ENCODE data around the gene SH3RF3. TPM values are rescaled to one million over a fixed set of nuclear protein-coding genes. Genes with fewer than 3 reads are reported as not detected.

SH3RF3 gene
- total RNA-seq, 1 experiment from 2014 or later: 4.9 TPM

DNA sequence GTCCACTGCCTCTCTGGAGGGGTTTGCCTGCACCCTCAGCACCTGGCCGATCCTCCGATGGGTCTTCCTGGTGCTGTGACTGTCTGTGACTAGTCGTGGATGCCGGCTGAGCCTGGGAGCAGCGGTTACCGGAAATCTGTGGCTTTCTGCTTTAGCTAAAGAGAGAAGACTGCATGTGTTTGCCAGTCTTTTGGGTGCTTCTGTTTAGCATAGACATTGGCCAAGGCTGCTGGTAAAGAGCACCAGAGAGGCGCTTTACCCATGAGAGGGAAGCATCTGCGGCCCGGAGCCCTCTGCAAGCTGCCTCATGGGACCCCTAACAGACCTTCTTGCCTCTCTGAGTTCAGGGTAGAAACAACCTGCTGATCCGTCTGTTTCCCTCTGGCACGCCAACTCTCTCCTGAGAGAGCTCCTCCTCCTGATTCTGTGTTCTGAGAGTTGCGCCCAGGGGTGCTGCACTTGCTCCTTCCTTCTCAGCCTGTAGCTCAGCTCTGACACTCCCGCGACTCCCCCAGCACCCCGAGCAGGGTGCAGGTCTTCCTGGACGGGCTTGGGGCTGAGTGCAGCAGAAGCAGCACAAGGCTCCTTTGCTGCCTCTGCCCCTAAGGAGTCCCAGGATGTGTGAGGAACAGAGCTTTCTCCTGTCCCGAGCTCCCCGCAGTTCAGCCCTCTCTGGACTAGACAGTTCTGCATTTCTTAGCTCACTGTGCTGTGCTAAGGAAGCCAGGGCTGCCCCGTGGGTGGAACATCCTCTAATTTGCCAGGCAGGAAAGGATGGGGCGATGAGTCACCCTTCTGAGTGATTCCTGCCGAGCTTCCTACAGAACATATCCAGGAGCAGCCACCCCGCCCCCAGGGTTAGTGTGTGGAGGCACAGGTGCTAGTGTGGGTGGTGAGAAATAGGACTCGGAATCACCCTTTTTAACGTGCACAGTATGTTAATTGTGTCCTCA, 203.2 kb downstream of the SH3RF3 start:
- Histone ChIP-seq H3K27me3 (ENCODE audit: control insufficient read depth, insufficient read depth, low read length) (0 out of 2 replicates have a peak, but pooled peaks cover 2% of the 10 kb centered on the region), H3K27ac (ENCODE audit: low read length) (peak overlapping the region; percentile 12; the same call in 1 of the 2 replicates), H3K4me3 (ENCODE audit: low read depth in 2 of 2, low read length in 2 of 2) (no peak overlapping the region), H3K36me3 (ENCODE audit: control insufficient read depth, insufficient read depth, low read length) (no peaks in the 10 kb centered on the region), H3K9me3 (ENCODE audit: control insufficient read depth, insufficient read depth, low read depth, low read length) (no peaks in the 10 kb centered on the region), H3K4me1 (ENCODE audit: control insufficient read depth, insufficient read depth, low read length) (peaks cover 12% of the 10 kb centered on the region)
- no TSS peak for BruUV-seq (replicated peaks)
- in situ Hi-C loops (cut with HindIII; ENCODE audit: low pct_unique_long_range_greater_than_20kb, low sequenced_read_pairs) (no loop called here), intact Hi-C loops (cut with micrococcal nuclease; ENCODE audit: unreplicated experiment) (no loop called here)
- DNase-seq (ENCODE audit: low read depth, low spot score): no peak
- ChIA-PET CTCF (no interaction called here), POLR2A (no interaction called here)
- TF ChIP-seq, protein P1, sequence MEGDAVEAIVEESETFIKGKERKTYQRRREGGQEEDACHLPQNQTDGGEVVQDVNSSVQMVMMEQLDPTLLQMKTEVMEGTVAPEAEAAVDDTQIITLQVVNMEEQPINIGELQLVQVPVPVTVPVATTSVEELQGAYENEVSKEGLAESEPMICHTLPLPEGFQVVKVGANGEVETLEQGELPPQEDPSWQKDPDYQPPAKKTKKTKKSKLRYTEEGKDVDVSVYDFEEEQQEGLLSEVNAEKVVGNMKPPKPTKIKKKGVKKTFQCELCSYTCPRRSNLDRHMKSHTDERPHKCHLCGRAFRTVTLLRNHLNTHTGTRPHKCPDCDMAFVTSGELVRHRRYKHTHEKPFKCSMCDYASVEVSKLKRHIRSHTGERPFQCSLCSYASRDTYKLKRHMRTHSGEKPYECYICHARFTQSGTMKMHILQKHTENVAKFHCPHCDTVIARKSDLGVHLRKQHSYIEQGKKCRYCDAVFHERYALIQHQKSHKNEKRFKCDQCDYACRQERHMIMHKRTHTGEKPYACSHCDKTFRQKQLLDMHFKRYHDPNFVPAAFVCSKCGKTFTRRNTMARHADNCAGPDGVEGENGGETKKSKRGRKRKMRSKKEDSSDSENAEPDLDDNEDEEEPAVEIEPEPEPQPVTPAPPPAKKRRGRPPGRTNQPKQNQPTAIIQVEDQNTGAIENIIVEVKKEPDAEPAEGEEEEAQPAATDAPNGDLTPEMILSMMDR (IDR thresholded peaks at IDR 0.05): no peak
- TF ChIP-seq TCF7L2 (IDR thresholded peaks at IDR 0.05; ENCODE audit: low read depth, low read length) (no peak), POLR2AphosphoS5 (IDR thresholded peaks at IDR 0.05; ENCODE audit: low read depth, low read length) (no peak), SIN3A (IDR thresholded peaks at IDR 0.05; ENCODE audit: borderline replicate concordance, insufficient read depth, low read depth, low read length) (no peak)
- TF ChIP-seq, protein P2, sequence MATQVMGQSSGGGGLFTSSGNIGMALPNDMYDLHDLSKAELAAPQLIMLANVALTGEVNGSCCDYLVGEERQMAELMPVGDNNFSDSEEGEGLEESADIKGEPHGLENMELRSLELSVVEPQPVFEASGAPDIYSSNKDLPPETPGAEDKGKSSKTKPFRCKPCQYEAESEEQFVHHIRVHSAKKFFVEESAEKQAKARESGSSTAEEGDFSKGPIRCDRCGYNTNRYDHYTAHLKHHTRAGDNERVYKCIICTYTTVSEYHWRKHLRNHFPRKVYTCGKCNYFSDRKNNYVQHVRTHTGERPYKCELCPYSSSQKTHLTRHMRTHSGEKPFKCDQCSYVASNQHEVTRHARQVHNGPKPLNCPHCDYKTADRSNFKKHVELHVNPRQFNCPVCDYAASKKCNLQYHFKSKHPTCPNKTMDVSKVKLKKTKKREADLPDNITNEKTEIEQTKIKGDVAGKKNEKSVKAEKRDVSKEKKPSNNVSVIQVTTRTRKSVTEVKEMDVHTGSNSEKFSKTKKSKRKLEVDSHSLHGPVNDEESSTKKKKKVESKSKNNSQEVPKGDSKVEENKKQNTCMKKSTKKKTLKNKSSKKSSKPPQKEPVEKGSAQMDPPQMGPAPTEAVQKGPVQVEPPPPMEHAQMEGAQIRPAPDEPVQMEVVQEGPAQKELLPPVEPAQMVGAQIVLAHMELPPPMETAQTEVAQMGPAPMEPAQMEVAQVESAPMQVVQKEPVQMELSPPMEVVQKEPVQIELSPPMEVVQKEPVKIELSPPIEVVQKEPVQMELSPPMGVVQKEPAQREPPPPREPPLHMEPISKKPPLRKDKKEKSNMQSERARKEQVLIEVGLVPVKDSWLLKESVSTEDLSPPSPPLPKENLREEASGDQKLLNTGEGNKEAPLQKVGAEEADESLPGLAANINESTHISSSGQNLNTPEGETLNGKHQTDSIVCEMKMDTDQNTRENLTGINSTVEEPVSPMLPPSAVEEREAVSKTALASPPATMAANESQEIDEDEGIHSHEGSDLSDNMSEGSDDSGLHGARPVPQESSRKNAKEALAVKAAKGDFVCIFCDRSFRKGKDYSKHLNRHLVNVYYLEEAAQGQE (IDR thresholded peaks at IDR 0.05; ENCODE audit: insufficient read depth in 1 of 2, low read depth in 2 of 2, low read length in 1 of 2): no peak
- peak; percentile 85 for ATAC-seq

DNA sequence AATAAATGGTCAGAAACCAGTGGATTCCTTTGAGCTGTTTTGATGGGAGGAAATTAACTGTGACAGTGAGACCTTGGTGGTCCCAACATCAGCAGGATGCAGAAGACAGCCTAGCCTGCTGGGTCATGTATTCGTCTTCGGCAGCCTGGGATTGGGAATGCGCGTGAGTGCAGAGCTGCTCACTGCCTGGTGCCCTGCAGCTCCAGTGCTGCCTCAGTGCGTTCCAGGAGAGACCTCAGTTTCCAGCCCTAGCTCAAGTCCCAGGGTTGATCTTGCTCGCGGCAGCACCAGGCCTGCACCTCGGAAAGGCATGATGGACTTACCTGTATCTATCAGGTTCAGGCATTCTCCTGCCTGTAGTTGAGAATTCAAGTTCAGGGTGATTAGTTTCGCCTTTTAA, 203.9 kb downstream of the SH3RF3 start:
- no TSS peak for BruUV-seq (replicated peaks)
- Histone ChIP-seq H3K4me1 (ENCODE audit: control insufficient read depth, insufficient read depth, low read length) (peaks cover 12% of the 10 kb centered on the region), H3K27me3 (ENCODE audit: control insufficient read depth, insufficient read depth, low read length) (0 out of 2 replicates have a peak, but pooled peaks cover 2% of the 10 kb centered on the region), H3K36me3 (ENCODE audit: control insufficient read depth, insufficient read depth, low read length) (no peaks in the 10 kb centered on the region), H3K27ac (ENCODE audit: low read length) (no peak overlapping the region), H3K9me3 (ENCODE audit: control insufficient read depth, insufficient read depth, low read depth, low read length) (no peaks in the 10 kb centered on the region), H3K4me3 (ENCODE audit: low read depth in 2 of 2, low read length in 2 of 2) (no peak overlapping the region)
- intact Hi-C loops (cut with micrococcal nuclease; ENCODE audit: unreplicated experiment) (no loop called here), in situ Hi-C loops (cut with HindIII; ENCODE audit: low pct_unique_long_range_greater_than_20kb, low sequenced_read_pairs) (no loop called here)
- POLR2A ChIA-PET: no interaction called here
- TF ChIP-seq POLR2AphosphoS5 (IDR thresholded peaks at IDR 0.05; ENCODE audit: low read depth, low read length) (no peak), TCF7L2 (IDR thresholded peaks at IDR 0.05; ENCODE audit: low read depth, low read length) (no peak), SIN3A (IDR thresholded peaks at IDR 0.05; ENCODE audit: borderline replicate concordance, insufficient read depth, low read depth, low read length) (no peak)
- TF ChIP-seq, protein P2 (IDR thresholded peaks at IDR 0.05; ENCODE audit: insufficient read depth in 1 of 2, low read depth in 2 of 2, low read length in 1 of 2): no peak
- TF ChIP-seq, protein P1 (IDR thresholded peaks at IDR 0.05): no peak
- DNase-seq (ENCODE audit: low read depth, low spot score): no peak
- ATAC-seq: no peak
- CTCF ChIA-PET: no interaction called here

Data from Panc1 (cell line).